ENCODE results near the gene PGAM2. TPM values are rescaled to one million over a fixed set of nuclear protein-coding genes. Genes with fewer than 3 reads are reported as not detected.

Gene PGAM2
- total RNA-seq, 1 experiment from 2014 or later, result 8.7 TPM

DNA sequence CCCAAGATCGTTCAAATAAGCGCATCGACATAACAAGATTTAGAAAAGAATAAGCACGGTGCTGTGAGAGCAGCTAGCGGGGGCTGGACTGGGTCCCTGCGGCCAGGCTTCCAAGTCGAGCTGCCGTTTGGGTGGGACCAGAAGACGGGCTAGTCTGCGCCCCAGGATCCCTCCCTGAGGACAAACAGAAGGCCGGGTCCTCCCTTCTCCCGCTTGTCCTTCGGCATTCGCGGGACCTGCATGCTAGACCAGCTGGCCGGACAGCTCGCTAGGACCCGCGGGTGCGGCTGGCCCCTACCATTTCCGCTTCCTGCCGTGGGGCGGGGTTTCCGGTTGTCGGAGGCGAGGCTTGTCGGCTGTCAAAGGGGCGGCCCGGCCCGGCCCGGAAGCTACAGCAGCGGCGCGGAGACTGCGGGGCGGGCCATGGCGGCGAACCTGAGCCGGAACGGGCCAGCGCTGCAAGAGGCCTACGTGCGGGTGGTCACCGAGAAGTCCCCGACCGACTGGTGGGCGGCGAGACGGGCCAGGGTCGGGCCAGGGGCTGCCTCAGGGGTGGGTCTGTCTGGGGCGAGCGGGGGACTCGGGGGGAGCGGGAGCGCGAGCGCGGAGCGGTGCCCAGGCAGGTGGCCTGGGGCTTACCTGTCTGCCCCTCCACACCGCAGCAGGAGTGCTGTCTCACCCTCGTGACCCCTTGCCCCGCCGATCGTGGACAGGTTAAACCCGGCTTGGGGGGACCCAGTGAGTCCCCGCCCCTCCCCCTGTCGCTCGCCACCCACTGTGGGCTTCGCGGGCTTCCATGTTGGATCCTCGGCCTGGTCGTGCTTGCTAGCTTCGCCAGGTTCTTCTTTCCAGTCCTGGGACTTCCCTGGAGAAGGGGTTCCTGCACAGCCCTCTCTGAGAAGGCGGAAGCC is 20.8 kb downstream of the PGAM2 start, which contains the start of gene DBNL:
Gene DBNL, plus strand, starts transcription at position 388 of the 911 bp plus-strand sequence. Its CDS starts 36 bp downstream, at position 424.
- Histone ChIP-seq H3K4me1 (ENCODE audit: insufficient read depth, low read length) (no peaks in the 10 kb centered on the region; the same call in 1 of the 2 replicates), H2BK12ac (ENCODE audit: insufficient read length, low read depth, low read length) (no peak within 1 kb of the TSS), H2BK15ac (ENCODE audit: low read depth, low read length) (no peak within 1 kb of the TSS), H4K5ac (ENCODE audit: insufficient read length, low read depth, low read length) (no peak within 1 kb of the TSS), H3K27ac (ENCODE audit: insufficient read length, low read depth, low read length) (no peak within 1 kb of the TSS), H4K20me1 (ENCODE audit: control insufficient read depth, insufficient read depth, insufficient read length) (no peaks in the 10 kb centered on the region), H2AK5ac (ENCODE audit: insufficient read length, low read length) (no peak within 1 kb of the TSS), H3K79me1 (ENCODE audit: insufficient read depth, low read depth, low read length, poor library complexity, severe bottlenecking) (no peaks in the 10 kb centered on the region), H3K4ac (ENCODE audit: low read depth, low read length) (no peak within 1 kb of the TSS), H3K18ac (ENCODE audit: insufficient read length, low read depth, low read length) (no peak within 1 kb of the TSS), H4K91ac (ENCODE audit: insufficient read length, low read depth, low read length) (no peak within 1 kb of the TSS), H3K56ac (ENCODE audit: insufficient read length, low read depth, low read length) (no peak within 1 kb of the TSS), H3K14ac (ENCODE audit: insufficient read depth, low read length) (no peak within 1 kb of the TSS), H3K79me2 (ENCODE audit: insufficient read depth, low read length) (peaks cover 2% of the 10 kb centered on the region; the same call in 1 of the 2 replicates), H3K23ac (ENCODE audit: insufficient read length, low read depth, low read length) (no peak within 1 kb of the TSS), H2BK120ac (ENCODE audit: low read depth, low read length, poor library complexity, severe bottlenecking) (no peak within 1 kb of the TSS), H3K4me2 (ENCODE audit: insufficient read depth, insufficient read length, low read length) (peak within 1 kb of the TSS; percentile 81), H2BK20ac (ENCODE audit: low read depth, low read length, poor library complexity, severe bottlenecking) (no peak within 1 kb of the TSS), H4K8ac (replicated peaks; ENCODE audit: insufficient read length, low read depth, low read length) (no peak within 1 kb of the TSS), H3K27me3 (ENCODE audit: insufficient read depth, low read length) (no peaks in the 10 kb centered on the region), H3K9ac (ENCODE audit: extremely low read depth, insufficient read length, low read length) (peak within 1 kb of the TSS; percentile 51), H3K23me2 (ENCODE audit: insufficient read length, low read depth, low read length, poor library complexity, severe bottlenecking) (peaks cover 15% of the 10 kb centered on the region), H2AFZ (ENCODE audit: low read length) (peak within 1 kb of the TSS; percentile 11), H2BK5ac (ENCODE audit: insufficient read length, low read length) (no peak within 1 kb of the TSS), H3K9me3 (ENCODE audit: control insufficient read depth, low read depth, low read length) (no peaks in the 10 kb centered on the region), H3T11ph (ENCODE audit: low read length) (no peak within 1 kb of the TSS)
- H3K9me3 Mint-ChIP-seq, result peaks cover 2 to 3% of the 10 kb centered on the region in 2 experiments; a peak in 4 of 5 replicates
- peaks cover 19% of the 10 kb centered on the region for H3K27me3 Mint-ChIP-seq (ENCODE audit: low read depth)
- H3K4me1 Mint-ChIP-seq, result peaks cover 14 to 21% of the 10 kb centered on the region in 2 experiments
- peak within 1 kb of the TSS; percentile 27 to 92 (median 81); a peak in 3 of 7 replicates for H3K27ac Mint-ChIP-seq
- peak; percentile 94 for DNase-seq
- H3K4me3 Mint-ChIP-seq, result peak within 1 kb of the TSS; percentile 84 to 87
- peaks cover 0 to 11% (median 1%) of the 10 kb centered on the region in 3 experiments; a peak in 5 of 7 replicates for H3K36me3 Mint-ChIP-seq (ENCODE audit: insufficient read depth in 1 of 3, low read depth in 3 of 3)
- TF ChIP-seq, protein P1, sequence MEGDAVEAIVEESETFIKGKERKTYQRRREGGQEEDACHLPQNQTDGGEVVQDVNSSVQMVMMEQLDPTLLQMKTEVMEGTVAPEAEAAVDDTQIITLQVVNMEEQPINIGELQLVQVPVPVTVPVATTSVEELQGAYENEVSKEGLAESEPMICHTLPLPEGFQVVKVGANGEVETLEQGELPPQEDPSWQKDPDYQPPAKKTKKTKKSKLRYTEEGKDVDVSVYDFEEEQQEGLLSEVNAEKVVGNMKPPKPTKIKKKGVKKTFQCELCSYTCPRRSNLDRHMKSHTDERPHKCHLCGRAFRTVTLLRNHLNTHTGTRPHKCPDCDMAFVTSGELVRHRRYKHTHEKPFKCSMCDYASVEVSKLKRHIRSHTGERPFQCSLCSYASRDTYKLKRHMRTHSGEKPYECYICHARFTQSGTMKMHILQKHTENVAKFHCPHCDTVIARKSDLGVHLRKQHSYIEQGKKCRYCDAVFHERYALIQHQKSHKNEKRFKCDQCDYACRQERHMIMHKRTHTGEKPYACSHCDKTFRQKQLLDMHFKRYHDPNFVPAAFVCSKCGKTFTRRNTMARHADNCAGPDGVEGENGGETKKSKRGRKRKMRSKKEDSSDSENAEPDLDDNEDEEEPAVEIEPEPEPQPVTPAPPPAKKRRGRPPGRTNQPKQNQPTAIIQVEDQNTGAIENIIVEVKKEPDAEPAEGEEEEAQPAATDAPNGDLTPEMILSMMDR (conservative IDR thresholded peaks at IDR 0.05), result no peak
- WGBS (ENCODE audit: extremely low coverage, insufficient read length, low lambda C conversion rate), result no CpG with 5 or more reads among the region's 74 CpGs

All from H9 (cell line).